ENCODE measurements around the gene SUV39H1.

DNA sequence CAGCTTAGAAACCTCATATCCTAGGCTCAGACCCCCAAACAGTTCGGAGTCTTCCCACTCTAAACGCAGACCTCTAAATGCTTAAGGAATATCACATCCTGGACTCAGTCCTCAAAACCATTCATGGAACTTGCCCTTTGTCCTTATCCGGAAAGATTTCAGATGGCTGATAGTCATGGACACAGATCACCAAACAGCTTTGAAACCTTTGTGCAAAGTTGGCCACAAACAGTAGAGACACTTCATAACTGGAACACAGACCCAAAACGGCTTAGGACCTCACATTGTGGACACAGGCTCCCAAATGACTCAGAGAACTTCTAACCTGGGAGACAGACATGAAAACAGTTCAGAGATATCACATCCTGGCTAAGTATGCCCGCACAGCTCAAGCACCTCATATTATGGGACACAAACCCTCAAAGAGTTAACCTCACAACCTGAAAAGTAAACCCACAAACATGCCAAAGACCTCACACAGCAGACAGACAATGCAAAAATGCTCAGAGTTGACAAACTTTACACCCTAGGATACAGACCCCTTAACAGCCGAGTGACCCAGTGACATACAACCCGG is 15.5 kb downstream of the SUV39H1 start:
- TF ChIP-seq, protein P1, sequence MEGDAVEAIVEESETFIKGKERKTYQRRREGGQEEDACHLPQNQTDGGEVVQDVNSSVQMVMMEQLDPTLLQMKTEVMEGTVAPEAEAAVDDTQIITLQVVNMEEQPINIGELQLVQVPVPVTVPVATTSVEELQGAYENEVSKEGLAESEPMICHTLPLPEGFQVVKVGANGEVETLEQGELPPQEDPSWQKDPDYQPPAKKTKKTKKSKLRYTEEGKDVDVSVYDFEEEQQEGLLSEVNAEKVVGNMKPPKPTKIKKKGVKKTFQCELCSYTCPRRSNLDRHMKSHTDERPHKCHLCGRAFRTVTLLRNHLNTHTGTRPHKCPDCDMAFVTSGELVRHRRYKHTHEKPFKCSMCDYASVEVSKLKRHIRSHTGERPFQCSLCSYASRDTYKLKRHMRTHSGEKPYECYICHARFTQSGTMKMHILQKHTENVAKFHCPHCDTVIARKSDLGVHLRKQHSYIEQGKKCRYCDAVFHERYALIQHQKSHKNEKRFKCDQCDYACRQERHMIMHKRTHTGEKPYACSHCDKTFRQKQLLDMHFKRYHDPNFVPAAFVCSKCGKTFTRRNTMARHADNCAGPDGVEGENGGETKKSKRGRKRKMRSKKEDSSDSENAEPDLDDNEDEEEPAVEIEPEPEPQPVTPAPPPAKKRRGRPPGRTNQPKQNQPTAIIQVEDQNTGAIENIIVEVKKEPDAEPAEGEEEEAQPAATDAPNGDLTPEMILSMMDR (conservative IDR thresholded peaks at IDR 0.05; ENCODE audit: low read length): no peak
- TF ChIP-seq EZH2phosphoT487 (IDR thresholded peaks at IDR 0.05; ENCODE audit: borderline replicate concordance): no peak
